SK-N-SH treated with all-trans-retinoic acid at 6 μM for 48 hours (cell line): ENCODE data around the gene TMOD3.

Experiments used
- ATAC-seq: fragments of 200-7000 bp; cut with Tn5 transposase; 3 replicates; pipeline ENCODE4 v1.9.1; 2020; ENCODE audit warnings: mild to moderate bottlenecking, moderate library complexity
- ARNTL ChIP-seq: fragments of 450-650 bp; formaldehyde crosslinking; IDR thresholded peaks from 2 replicates; pipeline ENCODE4 v1.5.0; 2020; ENCODE audit warnings: low read depth, mild to moderate bottlenecking, moderate library complexity, borderline replicate concordance
- BACH2 ChIP-seq: fragments of 250-450 bp; sonication (Bioruptor Pico); IDR thresholded peaks from 2 replicates; pipeline ENCODE4 v1.9.0; 2021; ENCODE audit warnings: mild to moderate bottlenecking, borderline replicate concordance
- CREB5 ChIP-seq: fragments of 250-450 bp; sonication (Bioruptor Pico); IDR thresholded peaks from 2 replicates; pipeline ENCODE4 v1.5.1; 2020; ENCODE audit warnings: low read depth, mild to moderate bottlenecking, moderate library complexity
- CSDC2 ChIP-seq: fragments of 250-450 bp; sonication (Bioruptor Pico); IDR thresholded peaks from 2 replicates; pipeline ENCODE4 v1.5.0; 2020; ENCODE audit warnings: mild to moderate bottlenecking, moderate library complexity
- ESRRG ChIP-seq: fragments of 250-450 bp; sonication (Bioruptor Pico); IDR thresholded peaks from 2 replicates; pipeline ENCODE4 v1.6.1; 2021; ENCODE audit warnings: mild to moderate bottlenecking
- GLIS3 ChIP-seq: fragments of 250-450 bp; sonication (Bioruptor Pico); IDR thresholded peaks from 2 replicates; pipeline ENCODE4 v1.5.0; 2020; ENCODE audit warnings: mild to moderate bottlenecking, moderate library complexity
- ISL1 ChIP-seq: fragments of 250-450 bp; sonication (Bioruptor Pico); IDR thresholded peaks from 2 replicates; pipeline ENCODE4 v2.1.2; 2022; ENCODE audit warnings: mild to moderate bottlenecking, moderate library complexity
- OSR1 ChIP-seq: fragments of 250-450 bp; sonication (Bioruptor Pico); IDR thresholded peaks from 2 replicates; pipeline ENCODE4 v1.8.0; 2022; ENCODE audit warnings: moderate library complexity, mild to moderate bottlenecking, inconsistent platforms
- PATZ1 ChIP-seq: fragments of 250-450 bp; sonication (Bioruptor Pico); IDR thresholded peaks from 2 replicates; pipeline ENCODE4 v1.8.0; 2020; ENCODE audit warnings: mild to moderate bottlenecking, moderate library complexity, borderline replicate concordance
- POU6F1 ChIP-seq: fragments of 250-450 bp; sonication (Bioruptor Pico); IDR thresholded peaks from 2 replicates; pipeline ENCODE4 v1.8.0; 2021; ENCODE audit warnings: low read depth, mild to moderate bottlenecking, moderate library complexity, borderline replicate concordance
- PPARA ChIP-seq: fragments of 250-450 bp; sonication (Bioruptor Pico); IDR thresholded peaks from 2 replicates; pipeline ENCODE4 v1.5.0; 2020; ENCODE audit warnings: mild to moderate bottlenecking, borderline replicate concordance
- TCF4 ChIP-seq: fragments of 250-450 bp; sonication (Bioruptor Pico); IDR thresholded peaks from 2 replicates; pipeline ENCODE4 v1.8.0; 2021; ENCODE audit warnings: mild to moderate bottlenecking, moderate library complexity, borderline replicate concordance
- TOX ChIP-seq: fragments of 250-450 bp; sonication (Bioruptor Pico); IDR thresholded peaks from 2 replicates; pipeline ENCODE4 v1.8.0; 2021; ENCODE audit warnings: mild to moderate bottlenecking, moderate library complexity, borderline replicate concordance
- ZFP3 ChIP-seq: fragments of 250-450 bp; sonication (Bioruptor Pico); IDR thresholded peaks from 2 replicates; pipeline ENCODE4 v1.5.0; 2020; ENCODE audit warnings: mild to moderate bottlenecking, moderate library complexity
- ZFP30 ChIP-seq: fragments of 450-650 bp; formaldehyde crosslinking; IDR thresholded peaks from 2 replicates; pipeline ENCODE4 v1.5.0; 2022; ENCODE audit warnings: mild to moderate bottlenecking, moderate library complexity
- ZNF565 ChIP-seq: fragments of 450-650 bp; formaldehyde crosslinking; conservative IDR thresholded peaks from 2 replicates; pipeline ENCODE4 v1.5.0; 2020; ENCODE audit warnings: low read depth, mild to moderate bottlenecking, moderate library complexity
- ZNF70 ChIP-seq: fragments of 450-650 bp; formaldehyde crosslinking; IDR thresholded peaks from 2 replicates; pipeline ENCODE4 v1.5.0; 2020; ENCODE audit warnings: mild to moderate bottlenecking, moderate library complexity
- ZNF8 ChIP-seq: fragments of 450-650 bp; formaldehyde crosslinking; IDR thresholded peaks from 2 replicates; pipeline ENCODE4 v1.5.0; 2020; ENCODE audit warnings: mild to moderate bottlenecking, moderate library complexity
- TF ChIP-seq, protein P1 (sequence below): fragments of 250-450 bp; sonication (Bioruptor Pico); IDR thresholded peaks from 2 replicates; pipeline ENCODE4 v1.5.1; 2021; ENCODE audit warnings: mild to moderate bottlenecking, moderate library complexity

TMOD3 gene

DNA sequence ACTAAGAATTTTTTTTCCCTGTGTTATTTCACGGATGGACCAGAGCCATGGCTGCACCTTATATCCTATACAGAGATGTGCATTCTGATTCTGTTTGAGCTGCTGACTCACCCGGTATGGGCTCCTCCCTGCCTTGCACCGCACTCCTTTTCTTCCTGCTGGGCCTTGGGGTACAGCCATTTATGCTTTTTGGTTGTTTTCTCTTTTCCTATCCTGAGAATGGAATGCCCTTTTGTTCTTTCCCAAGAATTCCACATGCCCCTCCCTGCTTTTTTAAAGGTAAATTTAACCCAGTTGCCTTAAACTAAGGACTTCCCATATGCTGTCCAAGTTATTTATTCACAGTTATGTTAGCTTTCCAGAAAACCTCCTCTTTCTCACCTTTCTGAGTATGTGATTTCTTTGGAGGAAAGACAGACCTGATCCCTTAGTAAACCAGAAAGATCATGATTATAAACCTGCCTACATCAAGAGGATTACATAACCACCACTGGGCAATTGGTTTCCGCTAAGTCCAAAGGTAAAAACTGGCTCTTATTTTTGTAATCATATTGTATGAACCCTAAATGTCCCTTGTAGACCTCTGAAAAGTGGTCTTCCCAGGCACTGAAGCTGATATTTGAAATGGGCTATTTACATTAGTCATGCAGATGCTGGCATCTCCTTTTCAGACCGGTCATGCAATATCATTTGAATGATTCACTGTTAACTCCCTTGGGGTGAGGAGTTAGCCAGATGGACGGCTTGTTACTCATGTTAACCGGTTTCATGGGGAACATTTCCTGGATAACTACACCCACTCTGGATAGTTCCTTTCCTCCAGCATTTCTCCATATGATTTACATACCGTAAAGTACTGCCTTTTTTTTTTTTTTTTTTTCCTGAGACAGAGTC is 45.5 kb downstream of the TMOD3 start:
- peak; percentile 83 for ATAC-seq
- TF ChIP-seq PATZ1 (CRISPR knock-in tag) (no peak), ISL1 (CRISPR knock-in tag) (peak; percentile 43)

GRCh38 chr15:51876169-51876568 is 46.7 kb downstream of the TMOD3 start:
- TF ChIP-seq TCF4 (CRISPR knock-in tag) (no peak), CSDC2 (CRISPR knock-in tag) (no peak), BACH2 (no peak), ZFP30 (CRISPR knock-in tag) (no peak), POU6F1 (CRISPR knock-in tag) (no peak), ARNTL (no peak), PPARA (CRISPR knock-in tag) (no peak), ZNF8 (CRISPR knock-in tag) (no peak), ZNF565 (CRISPR knock-in tag) (no peak)
- ATAC-seq, result no peak

- TF ChIP-seq POU6F1 (CRISPR knock-in tag) (no peak), ISL1 (CRISPR knock-in tag) (peak; percentile 72), ZFP3 (no peak), OSR1 (no peak), ZNF8 (CRISPR knock-in tag) (no peak), CSDC2 (CRISPR knock-in tag) (no peak), CREB5 (CRISPR knock-in tag) (no peak), BACH2 (no peak), GLIS3 (CRISPR knock-in tag) (no peak), ESRRG (CRISPR knock-in tag) (no peak), ZNF70 (no peak), TCF4 (CRISPR knock-in tag) (peak; percentile 14; the same call in 1 of the 2 replicates), ARNTL (no peak), PATZ1 (CRISPR knock-in tag) (no peak), TOX (CRISPR knock-in tag) (no peak)
- TF ChIP-seq, protein P1, sequence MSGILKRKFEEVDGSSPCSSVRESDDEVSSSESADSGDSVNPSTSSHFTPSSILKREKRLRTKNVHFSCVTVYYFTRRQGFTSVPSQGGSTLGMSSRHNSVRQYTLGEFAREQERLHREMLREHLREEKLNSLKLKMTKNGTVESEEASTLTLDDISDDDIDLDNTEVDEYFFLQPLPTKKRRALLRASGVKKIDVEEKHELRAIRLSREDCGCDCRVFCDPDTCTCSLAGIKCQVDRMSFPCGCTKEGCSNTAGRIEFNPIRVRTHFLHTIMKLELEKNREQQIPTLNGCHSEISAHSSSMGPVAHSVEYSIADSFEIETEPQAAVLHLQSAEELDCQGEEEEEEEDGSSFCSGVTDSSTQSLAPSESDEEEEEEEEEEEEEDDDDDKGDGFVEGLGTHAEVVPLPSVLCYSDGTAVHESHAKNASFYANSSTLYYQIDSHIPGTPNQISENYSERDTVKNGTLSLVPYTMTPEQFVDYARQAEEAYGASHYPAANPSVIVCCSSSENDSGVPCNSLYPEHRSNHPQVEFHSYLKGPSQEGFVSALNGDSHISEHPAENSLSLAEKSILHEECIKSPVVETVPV (CRISPR knock-in tag), result no peak
- peak; percentile 69 for ATAC-seq
These were observed 49.3 kb downstream of the TMOD3 start for GRCh38 chr15:51878446-51879386.
